ENCODE data around the gene ATF5. TPM values are rescaled to one million over a fixed set of nuclear protein-coding genes. Genes with fewer than 3 reads are reported as not detected.
A peak's percentile ranks its signal among the peaks of the same experiment; 100 is the strongest.

ATF5 gene
- total and polyA plus RNA-seq, 2 experiments from 2014 or later: 23.8 to 34.4 TPM

GRCh38 chr19:49951806-49952478, 22.9 kb downstream of the ATF5 start:
- Histone ChIP-seq H3K4me1 (ENCODE audit: insufficient read depth) (peaks cover 37% of the 10 kb centered on the region), H3K27me3 (no peaks in the 10 kb centered on the region), H4K20me1 (ENCODE audit: insufficient read depth, poor library complexity, severe bottlenecking) (no peaks in the 10 kb centered on the region), H3K36me3 (replicated peaks; ENCODE audit: insufficient read depth, low read depth) (no peaks in the 10 kb centered on the region), H3K4me2 (peak overlapping the region; percentile 37), H3K9me2 (replicated peaks; ENCODE audit: insufficient read depth) (no peaks in the 10 kb centered on the region), H3K27ac (peak overlapping the region; percentile 20), H3K79me2 (no peaks in the 10 kb centered on the region), H3K9me3 (ENCODE audit: low read depth) (no peaks in the 10 kb centered on the region), H3K4me3 (no peak overlapping the region), H2AFZ (no peak overlapping the region)
- no peak for TF ChIP-seq EZH2phosphoT487 (IDR thresholded peaks at IDR 0.05; ENCODE audit: low read depth, severe bottlenecking, unreplicated experiment)
- no peak for TF ChIP-seq EZH2 (IDR thresholded peaks at IDR 0.05; ENCODE audit: borderline replicate concordance)
- TF ChIP-seq, protein P1, sequence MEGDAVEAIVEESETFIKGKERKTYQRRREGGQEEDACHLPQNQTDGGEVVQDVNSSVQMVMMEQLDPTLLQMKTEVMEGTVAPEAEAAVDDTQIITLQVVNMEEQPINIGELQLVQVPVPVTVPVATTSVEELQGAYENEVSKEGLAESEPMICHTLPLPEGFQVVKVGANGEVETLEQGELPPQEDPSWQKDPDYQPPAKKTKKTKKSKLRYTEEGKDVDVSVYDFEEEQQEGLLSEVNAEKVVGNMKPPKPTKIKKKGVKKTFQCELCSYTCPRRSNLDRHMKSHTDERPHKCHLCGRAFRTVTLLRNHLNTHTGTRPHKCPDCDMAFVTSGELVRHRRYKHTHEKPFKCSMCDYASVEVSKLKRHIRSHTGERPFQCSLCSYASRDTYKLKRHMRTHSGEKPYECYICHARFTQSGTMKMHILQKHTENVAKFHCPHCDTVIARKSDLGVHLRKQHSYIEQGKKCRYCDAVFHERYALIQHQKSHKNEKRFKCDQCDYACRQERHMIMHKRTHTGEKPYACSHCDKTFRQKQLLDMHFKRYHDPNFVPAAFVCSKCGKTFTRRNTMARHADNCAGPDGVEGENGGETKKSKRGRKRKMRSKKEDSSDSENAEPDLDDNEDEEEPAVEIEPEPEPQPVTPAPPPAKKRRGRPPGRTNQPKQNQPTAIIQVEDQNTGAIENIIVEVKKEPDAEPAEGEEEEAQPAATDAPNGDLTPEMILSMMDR (IDR thresholded peaks at IDR 0.05; ENCODE audit: poor library complexity): no peak
- DNase-seq (ENCODE audit: low spot score): no peak
- 89% methylated on average over 9 of the region's 9 CpGs for WGBS (ENCODE audit: low lambda C conversion rate, missing lambda C conversion rate)

DNA sequence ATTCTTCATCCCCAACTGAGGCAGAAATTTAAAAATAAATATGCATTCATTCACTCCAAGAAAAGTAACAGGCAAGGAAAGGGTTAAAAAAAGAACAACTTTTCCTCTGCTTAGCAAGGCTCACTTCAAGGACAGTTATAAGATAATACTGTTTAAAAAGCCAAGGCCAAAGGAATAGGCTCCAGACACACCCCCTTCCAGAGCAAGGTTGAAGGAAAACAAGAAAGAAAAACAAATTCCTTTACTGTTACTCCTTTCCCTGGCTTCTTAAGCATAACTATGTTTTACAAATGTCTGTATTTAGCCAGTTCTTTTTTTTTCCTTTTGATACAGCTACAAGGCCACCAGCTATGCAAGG, 23.5 kb downstream of the ATF5 start:
- TF ChIP-seq EZH2 (IDR thresholded peaks at IDR 0.05; ENCODE audit: borderline replicate concordance): no peak
- TF ChIP-seq, protein P1 (IDR thresholded peaks at IDR 0.05; ENCODE audit: poor library complexity): no peak
- TF ChIP-seq EZH2phosphoT487 (IDR thresholded peaks at IDR 0.05; ENCODE audit: low read depth, severe bottlenecking, unreplicated experiment): no peak
- Histone ChIP-seq H3K36me3 (replicated peaks; ENCODE audit: insufficient read depth, low read depth) (no peaks in the 10 kb centered on the region), H3K9me2 (replicated peaks; ENCODE audit: insufficient read depth) (no peaks in the 10 kb centered on the region), H3K27ac (peak overlapping the region; percentile 73), H3K27me3 (no peaks in the 10 kb centered on the region), H3K9me3 (ENCODE audit: low read depth) (no peaks in the 10 kb centered on the region), H2AFZ (no peak overlapping the region), H3K4me1 (ENCODE audit: insufficient read depth) (peaks cover 37% of the 10 kb centered on the region), H3K4me3 (no peak overlapping the region), H3K4me2 (peak overlapping the region; percentile 37), H3K79me2 (no peaks in the 10 kb centered on the region), H4K20me1 (ENCODE audit: insufficient read depth, poor library complexity, severe bottlenecking) (no peaks in the 10 kb centered on the region)
- DNase-seq (ENCODE audit: low spot score): no peak

DNA sequence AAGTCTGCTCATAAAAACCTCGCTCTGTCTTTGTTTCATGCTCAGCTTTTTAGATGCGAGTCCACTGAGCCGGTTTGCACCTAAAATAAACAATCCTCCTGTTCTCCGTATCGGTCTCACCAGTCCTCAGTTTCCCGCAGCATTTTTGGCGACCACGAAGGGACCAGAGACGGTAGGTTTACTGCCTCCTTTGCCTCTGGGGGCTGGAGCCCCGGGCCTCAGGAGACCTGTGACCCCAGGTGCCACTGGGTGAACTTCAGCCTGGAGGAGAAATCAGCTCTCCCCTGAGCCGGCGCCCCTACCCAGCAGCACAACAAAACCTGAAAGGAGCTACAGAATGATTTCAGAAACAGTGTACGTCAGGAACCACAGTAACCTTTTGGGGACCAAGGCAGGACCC, 23.9 kb downstream of the ATF5 start:
- peak overlapping the region; percentile 37 for H3K4me2 ChIP-seq
- H3K9me3 ChIP-seq (ENCODE audit: low read depth): no peaks in the 10 kb centered on the region
- no peaks in the 10 kb centered on the region for H4K20me1 ChIP-seq (ENCODE audit: insufficient read depth, poor library complexity, severe bottlenecking)
- H3K36me3 ChIP-seq (replicated peaks; ENCODE audit: insufficient read depth, low read depth): no peaks in the 10 kb centered on the region
- TF ChIP-seq EZH2phosphoT487 (IDR thresholded peaks at IDR 0.05; ENCODE audit: low read depth, severe bottlenecking, unreplicated experiment) (no peak), EZH2 (IDR thresholded peaks at IDR 0.05; ENCODE audit: borderline replicate concordance) (no peak)
- TF ChIP-seq, protein P1 (IDR thresholded peaks at IDR 0.05; ENCODE audit: poor library complexity): no peak
- no peak overlapping the region for H2AFZ ChIP-seq
- no peak overlapping the region for H3K4me3 ChIP-seq
- H3K9me2 ChIP-seq (replicated peaks; ENCODE audit: insufficient read depth): no peaks in the 10 kb centered on the region
- peaks cover 37% of the 10 kb centered on the region for H3K4me1 ChIP-seq (ENCODE audit: insufficient read depth)
- no peaks in the 10 kb centered on the region for H3K79me2 ChIP-seq
- peak overlapping the region; percentile 73 for H3K27ac ChIP-seq
- no peak for DNase-seq (ENCODE audit: low spot score)
- 62% methylated on average over 13 of the region's 13 CpGs for WGBS (ENCODE audit: low lambda C conversion rate, missing lambda C conversion rate)
- H3K27me3 ChIP-seq: no peaks in the 10 kb centered on the region
